B cell (primary cell): ENCODE data around the gene IPCEF1. TPM values are rescaled to one million over a fixed set of nuclear protein-coding genes. Genes with fewer than 3 reads are reported as not detected.

Source experiments
- ATAC-seq: fragments of 200-7000 bp; cut with Tn5 transposase; one replicate; pipeline ENCODE4 v1.10.0; 2021; ENCODE audit warnings: low read depth, mild to moderate bottlenecking, moderate number of reproducible peaks, moderate library complexity
- CTCF ChIA-PET: fragments of 350-600 bp; sonication (Branson Sonifier 250); formaldehyde crosslinking; loops from one replicate; lab custom pipeline; 2021; ENCODE audit warnings: antibody characterized with exemption, inconsistent platforms; lab: Charles Lee
- POLR2A ChIA-PET: fragments of 350-600 bp; sonication (Branson Sonifier 250); formaldehyde crosslinking; loops from one replicate; lab custom pipeline; 2021; ENCODE audit warnings: antibody characterized with exemption; lab: Charles Lee
- DNase-seq: peaks from one replicate; pipeline ENCODE4 v3.0.0; 2013
- H2AFZ ChIP-seq: 2 replicates; pipeline ENCODE4 v1.6.1; 2012; ENCODE audit warnings: mild to moderate bottlenecking, low read depth, low read length; ENCODE audit not compliant: insufficient read depth, poor library complexity, severe bottlenecking
- H3K27ac ChIP-seq, 2 donors: 1 replicate in 1 of 2; 2 replicates in 1 of 2; pipeline ENCODE4 v1.5.1; 2012 to 2013; ENCODE audit warnings: low read length in 2 of 2, mild to moderate bottlenecking in 2 of 2, moderate library complexity in 1 of 2
- H3K27me3 ChIP-seq, 4 experiments: fragments of 200-600 bp in 1 of 4; sonication (generic) in 1 of 4; replicated peaks in 1 of 4; 1 replicate in 2 of 4; 2 replicates in 2 of 4; pipeline versions ENCODE4 v1.6.1 to v1.7.0; 2013 to 2016; ENCODE audit warnings: low read length in 3 of 4, mild to moderate bottlenecking in 2 of 4, mixed read lengths in 1 of 4, moderate library complexity in 1 of 4; ENCODE audit not compliant: insufficient read depth in 4 of 4, control insufficient read depth in 3 of 4; ENCODE audit errors: control extremely low read depth in 1 of 4
- H3K36me3 ChIP-seq, 2 experiments: replicated peaks in 1 of 2; 1 replicate in 1 of 2; 2 replicates in 1 of 2; pipeline versions ENCODE4 v1.6.1 to v1.7.1; 2013; ENCODE audit warnings: low read length in 1 of 2; ENCODE audit not compliant: insufficient read depth in 2 of 2, control insufficient read depth in 1 of 2; ENCODE audit errors: control extremely low read depth in 1 of 2, extremely low read depth in 1 of 2
- H3K4me1 ChIP-seq, 2 donors: fragments of 200-600 bp in 1 of 2; sonication (generic) in 1 of 2; 1 replicate in 1 of 2; 2 replicates in 1 of 2; pipeline versions ENCODE4 v1.5.1 to v1.6.1; 2013 to 2017; ENCODE audit warnings: low read length in 2 of 2; ENCODE audit not compliant: control insufficient read depth in 2 of 2, insufficient read depth in 2 of 2
- H3K4me2 ChIP-seq: replicated peaks from 2 replicates; pipeline ENCODE3; 2012; ENCODE audit warnings: mild to moderate bottlenecking, low read depth, low read length; ENCODE audit not compliant: poor library complexity, severe bottlenecking
- H3K4me3 ChIP-seq, 5 experiments: fragments of 200-600 bp in 1 of 5; sonication (generic) in 1 of 5; 1 replicate in 3 of 5; 2 replicates in 2 of 5; pipeline versions ENCODE4 v1.5.1 to v1.7.0; 2011 to 2016; ENCODE audit warnings: low read length in 4 of 5, mild to moderate bottlenecking in 4 of 5, low read depth in 2 of 5, control low read depth in 1 of 5, moderate library complexity in 1 of 5; ENCODE audit not compliant: insufficient read depth in 1 of 5; ENCODE audit errors: control extremely low read depth in 1 of 5, extremely low read depth in 1 of 5
- H3K79me2 ChIP-seq: fragments of 200-600 bp; sonication (generic); one replicate; pipeline ENCODE4 v1.6.0; 2016; ENCODE audit warnings: low read length; ENCODE audit not compliant: control insufficient read depth, insufficient read depth
- H3K9ac ChIP-seq: fragments of 200-600 bp; sonication (generic); 2 replicates; pipeline ENCODE4 v1.6.1; 2017; ENCODE audit warnings: mild to moderate bottlenecking, low read length, moderate library complexity
- H3K9me3 ChIP-seq, 3 donors: one replicate each; pipeline versions ENCODE4 v1.6.1 to v1.7.1; 2013; ENCODE audit warnings: low read length in 2 of 3; ENCODE audit not compliant: control insufficient read depth in 2 of 3, insufficient read depth in 1 of 3; ENCODE audit errors: control extremely low read depth in 1 of 3
- H4K20me1 ChIP-seq: 2 replicates; pipeline ENCODE4 v1.6.0; 2012; ENCODE audit warnings: mild to moderate bottlenecking, low read length; ENCODE audit not compliant: insufficient read depth, control insufficient read depth, poor library complexity, severe bottlenecking
- H3K27ac Mint-ChIP-seq: one replicate; pipeline ENCODE4 v1.8.0; 2021; ENCODE audit warnings: mixed read lengths
- H3K27me3 Mint-ChIP-seq: one replicate; pipeline ENCODE4 v1.8.0; 2021; ENCODE audit warnings: mixed read lengths
- H3K4me1 Mint-ChIP-seq: one replicate; pipeline ENCODE4 v1.8.0; 2021; ENCODE audit warnings: mixed read lengths
- H3K4me3 Mint-ChIP-seq: one replicate; pipeline ENCODE4 v1.8.0; 2021; ENCODE audit warnings: mixed read lengths
- H3K9me3 Mint-ChIP-seq: one replicate; pipeline ENCODE4 v1.8.0; 2022; ENCODE audit warnings: mixed read lengths; ENCODE audit not compliant: insufficient read depth
- CTCF ChIP-seq: fragments of 200-600 bp; IDR thresholded peaks from one replicate; pipeline ENCODE4 v1.8.0; 2022; ENCODE audit warnings: antibody characterized with exemption, mild to moderate bottlenecking
- EZH2 ChIP-seq: IDR thresholded peaks from 2 replicates; pipeline ENCODE4 v1.6.1; 2012; ENCODE audit warnings: borderline replicate concordance, low read depth, mild to moderate bottlenecking, moderate library complexity, low read length; ENCODE audit not compliant: insufficient read depth, poor library complexity, severe bottlenecking
- WGBS: methylation state at CpG from one replicate; pipeline ENCODE4 v1.1.5; 2013; ENCODE audit warnings: missing lambda C conversion rate; ENCODE audit not compliant: insufficient coverage; 5-methylcytosine and 5-hydroxymethylcytosine counted together
- intact Hi-C: fragments of 100-400 bp; cut with micrococcal nuclease; formaldehyde crosslinking; loops from one replicate; pipeline ENCODE4 v1.10.0; 2022
- polyA plus RNA-seq: library from polyadenylated mRNA; depleted of rRNA; stranded (reverse); fragments of >200 nt; gene quantifications from 2 replicates; pipeline ENCODE4 v1.2.3, GENCODE V29; 2012
- total RNA-seq, 2 donors: library from RNA; stranded (reverse); fragments of 120-200 nt in 1 of 2; gene quantifications; 1 replicate in 1 of 2; 2 replicates in 1 of 2; pipeline versions ENCODE4 v1.2.3 to v1.2.4, GENCODE V29; 2013 to 2022

Gene IPCEF1
- total and polyA plus RNA-seq, 2 donors (not counting 1 experiment from before 2014, with no cell fraction given), result 0.22 to 0.94 TPM

GRCh38 chr6:154350293-154350692, 6.3 kb downstream of the IPCEF1 start:
- H3K36me3 ChIP-seq, result no peaks in the 10 kb centered on the region
- WGBS, result 83% methylated on average over 1 of the region's 3 CpGs
- H3K4me2 ChIP-seq, result no peak overlapping the region
- Mint-ChIP-seq H3K27ac (no peak overlapping the region), H3K4me3 (no peak overlapping the region), H3K4me1 (peaks cover 19% of the 10 kb centered on the region), H3K9me3 (no peaks in the 10 kb centered on the region), H3K27me3 (no peaks in the 10 kb centered on the region)
- DNase-seq (no peak), ATAC-seq (no peak)
- no peak overlapping the region for H3K4me3 ChIP-seq
- H3K9me3 ChIP-seq, result peaks cover 0 to 6% (median 4%) of the 10 kb centered on the region in 3 donors
- TF ChIP-seq EZH2 (no peak), CTCF (no peak)
- H3K27me3 ChIP-seq, result no peaks in the 10 kb centered on the region
- H4K20me1 ChIP-seq, result no peaks in the 10 kb centered on the region
- H3K4me1 ChIP-seq, result peaks cover 11 to 19% of the 10 kb centered on the region in 2 donors
- H3K79me2 ChIP-seq, result no peaks in the 10 kb centered on the region
- ChIA-PET CTCF (no interaction called here), POLR2A (no interaction called here)
- intact Hi-C loops, result no loop called here
- H2AFZ ChIP-seq, result no peak overlapping the region
- H3K9ac ChIP-seq, result no peak overlapping the region
- H3K27ac ChIP-seq, result no peak overlapping the region

DNA sequence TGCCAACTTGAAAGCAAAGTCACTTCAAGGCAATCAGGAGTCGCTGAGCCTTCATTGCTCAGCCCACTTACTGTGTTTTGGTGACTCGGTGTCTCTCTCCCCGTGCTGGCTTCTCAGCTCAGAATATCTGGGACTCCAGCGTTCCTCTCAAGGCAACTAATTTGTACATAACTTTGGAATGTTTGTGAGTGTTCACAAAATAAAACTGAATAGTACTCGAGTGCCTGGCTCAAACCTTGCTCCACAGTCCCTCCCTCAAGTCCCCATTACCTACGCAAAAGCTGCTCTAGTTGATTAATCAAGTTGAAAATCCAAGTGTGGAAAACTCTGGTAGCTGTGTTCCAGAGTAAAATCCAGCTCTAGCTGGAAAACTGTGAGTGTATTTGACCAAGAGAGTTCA, 8.6 kb downstream of the IPCEF1 start:
- no peaks in the 10 kb centered on the region for H3K79me2 ChIP-seq
- Mint-ChIP-seq H3K4me3 (no peak overlapping the region), H3K27ac (no peak overlapping the region), H3K9me3 (no peaks in the 10 kb centered on the region), H3K27me3 (no peaks in the 10 kb centered on the region), H3K4me1 (peaks cover 4% of the 10 kb centered on the region)
- H3K4me2 ChIP-seq, result no peak overlapping the region
- no peak overlapping the region for H3K27ac ChIP-seq
- TF ChIP-seq CTCF, result no peak
- no peak for TF ChIP-seq EZH2
- intact Hi-C loops, result no loop called here
- DNase-seq (no peak), ATAC-seq (no peak)
- peaks cover 0 to 6% (median 4%) of the 10 kb centered on the region in 3 donors for H3K9me3 ChIP-seq
- no peak overlapping the region for H3K9ac ChIP-seq
- no peaks in the 10 kb centered on the region for H3K27me3 ChIP-seq
- CTCF ChIA-PET, result interaction anchor here (1.1 kb wide), 1 partner anchor 11 kb away, joined by 3 read pairs; no protein-coding TSS in a partner anchor
- peaks cover 2 to 6% of the 10 kb centered on the region in 2 donors for H3K4me1 ChIP-seq
- 100% methylated on average over 2 of the region's 6 CpGs for WGBS
- H3K36me3 ChIP-seq, result no peaks in the 10 kb centered on the region
- POLR2A ChIA-PET, result no interaction called here
- H2AFZ ChIP-seq, result no peak overlapping the region
- no peak overlapping the region for H3K4me3 ChIP-seq
- H4K20me1 ChIP-seq, result no peaks in the 10 kb centered on the region
